GM12878 (cell line): ENCODE measurements around the gene DOCK1. TPM values are rescaled to one million over a fixed set of nuclear protein-coding genes. Genes with fewer than 3 reads are reported as not detected.

ENCODE experiments used
- ATAC-seq: fragments of 200-7000 bp; cut with Tn5 transposase; 3 replicates; pipeline ENCODE4 v1.9.1; 2020; ENCODE audit warnings: mild to moderate bottlenecking, moderate library complexity
- BruUV-seq: library from RNA; stranded (reverse); fragments of 400-500 nt; replicated peaks from 2 replicates; lab custom pipeline; 2021; lab: Mats Ljungman, UMichigan
- CTCF ChIA-PET: fragments of 300-600 bp; sonication (Branson Sonifier 250); formaldehyde crosslinking; extraction: SDS; loops from one replicate; lab custom pipeline; 2021; ENCODE audit warnings: inconsistent platforms; lab: Yijun Ruan, JAX
- POLR2A ChIA-PET: fragments of 350-600 bp; formaldehyde crosslinking; extraction: SDS; loops from one replicate; lab custom pipeline; 2021; ENCODE audit warnings: inconsistent platforms; lab: Charles Lee
- RAD21 ChIA-PET: fragments of 300-600 bp; sonication (Branson Sonifier 250); formaldehyde crosslinking; loops from one replicate; lab custom pipeline; 2023; ENCODE audit warnings: antibody characterized with exemption; ENCODE audit not compliant: unreplicated experiment; lab: Charles Lee
- SMC1A ChIA-PET: fragments of 300-600 bp; sonication (Branson Sonifier 250); formaldehyde crosslinking; loops from one replicate; lab custom pipeline; 2023; ENCODE audit not compliant: unreplicated experiment, uncharacterized antibody; lab: Charles Lee
- DNase-seq: peaks from one replicate; pipeline ENCODE4 v3.0.0-alpha.2; 2011; ENCODE audit warnings: low read depth, low spot score
- FAIRE-seq: peaks from 3 replicates; lab custom pipeline; 2011; peaks lifted over from hg19 to GRCh38; lab: Jason Lieb, UNC
- H2AFZ ChIP-seq: 2 replicates; pipeline ENCODE4 v1.6.0; 2011; ENCODE audit warnings: low read depth, low read length, control low read depth; ENCODE audit not compliant: control insufficient read depth
- H3K27ac ChIP-seq: 2 replicates; pipeline ENCODE4 v1.5.1; 2011; ENCODE audit warnings: control low read depth; ENCODE audit not compliant: control insufficient read depth, insufficient read depth
- H3K27me3 ChIP-seq, 2 experiments: replicated peaks in 1 of 2; 2 replicates each; pipeline versions ENCODE4 v1.6.0 to v1.6.1; 2011; ENCODE audit warnings: low read length in 1 of 2; ENCODE audit not compliant: control insufficient read depth in 2 of 2, insufficient read depth in 2 of 2
- H3K36me3 ChIP-seq, 2 experiments: 2 replicates each; pipeline ENCODE4 v1.5.1; 2011; ENCODE audit warnings: low read length in 1 of 2; ENCODE audit not compliant: control insufficient read depth in 2 of 2, insufficient read depth in 2 of 2
- H3K4me1 ChIP-seq: 2 replicates; pipeline ENCODE4 v1.6.1; 2011; ENCODE audit warnings: mild to moderate bottlenecking, low read length, moderate library complexity, mixed read lengths; ENCODE audit not compliant: control insufficient read depth, insufficient read depth
- H3K4me2 ChIP-seq: 2 replicates; pipeline ENCODE4 v1.6.0; 2011; ENCODE audit warnings: control low read depth; ENCODE audit not compliant: control insufficient read depth, insufficient read depth
- H3K4me3 ChIP-seq: fragments of 200-600 bp; sonication (generic); 2 replicates; pipeline ENCODE4 v1.5.1; 2016
- H3K79me2 ChIP-seq: 2 replicates; pipeline ENCODE4 v1.6.0; 2011; ENCODE audit warnings: low read length; ENCODE audit not compliant: control insufficient read depth, insufficient read depth
- H3K9ac ChIP-seq: 2 replicates; pipeline ENCODE4 v1.8.0; 2011; ENCODE audit warnings: low read length, control low read depth, mixed read lengths; ENCODE audit not compliant: control insufficient read depth, insufficient read depth
- H3K9me3 ChIP-seq: replicated peaks from 3 replicates; pipeline ENCODE4 v1.5.1; 2011; ENCODE audit warnings: mild to moderate bottlenecking, low read length; ENCODE audit not compliant: control insufficient read depth, insufficient read depth
- H4K20me1 ChIP-seq: 2 replicates; pipeline ENCODE4 v1.6.0; 2011; ENCODE audit not compliant: control insufficient read depth, insufficient read depth
- CBFB ChIP-seq: IDR thresholded peaks from 2 replicates; pipeline ENCODE4 v1.6.1; 2016; ENCODE audit warnings: antibody characterized with exemption, low read depth
- CEBPZ ChIP-seq: fragments of 150-350 bp; IDR thresholded peaks from 2 replicates; pipeline ENCODE4 v1.6.1; 2016; ENCODE audit warnings: low read depth, low read length
- E2F4 ChIP-seq: IDR thresholded peaks from 2 replicates; pipeline ENCODE4 v1.6.1; 2012; ENCODE audit warnings: low read depth, low read length, improper control_type of control experiment
- E4F1 ChIP-seq: fragments of 450-650 bp; IDR thresholded peaks from 2 replicates; pipeline ENCODE4 v1.6.1; 2018; ENCODE audit warnings: borderline replicate concordance, mild to moderate bottlenecking; ENCODE audit not compliant: partially characterized antibody
- EED ChIP-seq: sonication (generic); IDR thresholded peaks from 2 replicates; pipeline ENCODE4 v1.6.1; 2016; ENCODE audit warnings: antibody characterized with exemption, low read depth
- HDAC2 ChIP-seq: fragments of 200-600 bp; sonication (generic); IDR thresholded peaks from 2 replicates; pipeline ENCODE4 v1.6.1; 2017
- MEF2A ChIP-seq: IDR thresholded peaks from 2 replicates; pipeline ENCODE4 v1.6.1; 2011; ENCODE audit warnings: low read depth, mild to moderate bottlenecking, low read length, moderate library complexity; ENCODE audit not compliant: insufficient read depth
- MYB ChIP-seq: fragments of 150-350 bp; IDR thresholded peaks from 2 replicates; pipeline ENCODE4 v1.6.1; 2014; ENCODE audit warnings: mild to moderate bottlenecking, low read depth, low read length, borderline replicate concordance
- NBN ChIP-seq: fragments of 450-650 bp; IDR thresholded peaks from 2 replicates; pipeline ENCODE4 v1.6.1; 2016
- NFXL1 ChIP-seq: fragments of 450-650 bp; IDR thresholded peaks from 2 replicates; pipeline ENCODE4 v1.6.1; 2017; ENCODE audit warnings: antibody characterized with exemption, mild to moderate bottlenecking, borderline replicate concordance
- RUNX3 ChIP-seq: IDR thresholded peaks from 2 replicates; pipeline ENCODE4 v1.6.1; 2012; ENCODE audit warnings: low read length, inconsistent platforms
- TCF12 ChIP-seq: IDR thresholded peaks from 2 replicates; pipeline ENCODE4 v1.6.1; 2011; ENCODE audit warnings: low read depth, mild to moderate bottlenecking, low read length
- USF1 ChIP-seq: IDR thresholded peaks from 2 replicates; pipeline ENCODE4 v1.6.1; 2011; ENCODE audit warnings: borderline replicate concordance, low read depth, mild to moderate bottlenecking, moderate library complexity, mixed read lengths, low read length; ENCODE audit not compliant: insufficient read depth; ENCODE audit errors: extremely low read length
- USF2 ChIP-seq: IDR thresholded peaks from 2 replicates; pipeline ENCODE4 v1.6.1; 2011; ENCODE audit warnings: low read depth, low read length, improper control_type of control experiment, borderline replicate concordance
- YBX1 ChIP-seq: fragments of 450-650 bp; IDR thresholded peaks from 2 replicates; pipeline ENCODE4 v1.6.1; 2016; ENCODE audit warnings: antibody characterized with exemption
- WGBS: methylation state at CpG from one replicate; pipeline ENCODE4 v1.1.6; 2016; ENCODE audit warnings: low lambda C conversion rate; ENCODE audit not compliant: insufficient replicate concordance, insufficient coverage; ENCODE audit errors: missing lambda C conversion rate; 5-methylcytosine and 5-hydroxymethylcytosine counted together
- in situ Hi-C: fragments of 300-500 bp; cut with MboI; formaldehyde crosslinking; loops from 9 replicates; pipeline ENCODE4 v1.14.3; 2018; ENCODE audit warnings: mixed read lengths
- intact Hi-C: fragments of 100-400 bp; cut with micrococcal nuclease; formaldehyde crosslinking; loops from one replicate; pipeline ENCODE4 v1.14.2; 2022; ENCODE audit not compliant: unreplicated experiment
- polyA plus RNA-seq, 11 experiments: library from polyadenylated mRNA; depleted of rRNA in 4 of 11; unstranded in 6 of 11; stranded (reverse) in 5 of 11; fragments of >200 nt; fragmentation: Nextera tagmentation in 4 of 11; fragmentation: Illumina TruSeq in 1 of 11; extraction: Ambion mirVana in 4 of 11; extraction: Trizol in 1 of 11; gene quantifications; 1 replicate in 1 of 11; 2 replicates in 10 of 11; pipeline versions ENCODE4 v1.2.1 to v1.2.3, GENCODE V29; 2011 to 2016; ENCODE audit warnings: inconsistent platforms in 2 of 11, missing spikeins in 2 of 11, low read depth in 1 of 11
- total RNA-seq, 4 experiments: library from RNA; depleted of rRNA in 3 of 4; stranded (reverse); fragments of >200 nt in 3 of 4; fragmentation: Illumina TruSeq in 1 of 4; extraction: Trizol in 1 of 4; gene quantifications; 2 replicates each; pipeline versions ENCODE4 v1.2.1 to v1.2.3, GENCODE V29; 2013 to 2021

DOCK1 gene
- total and polyA plus RNA-seq, 10 of the 15 experiments (the other 5 are each of a cell fraction or from before 2014, with no cell fraction given), result 0.05 to 0.18 TPM; not detected in 8

- TF ChIP-seq USF1 (no peak), USF2 (no peak), E2F4 (no peak), MEF2A (no peak), CBFB (no peak), RUNX3 (no peak), EED (no peak), HDAC2 (no peak), YBX1 (no peak)
Observed at GRCh38 chr10:127347202-127347959, 442.2 kb downstream of the DOCK1 start (continued).

- no peak overlapping the region for H2AFZ ChIP-seq
- FAIRE-seq, result no peak
- no peaks in the 10 kb centered on the region for H3K79me2 ChIP-seq
- in situ Hi-C loops (no loop called here), intact Hi-C loops (no loop called here)
- no peak overlapping the region for H3K4me3 ChIP-seq
- no peak for DNase-seq
- H3K27ac ChIP-seq, result no peak overlapping the region
- no peaks in the 10 kb centered on the region for H3K36me3 ChIP-seq
- H3K4me2 ChIP-seq, result no peak overlapping the region
- H3K9ac ChIP-seq, result no peak overlapping the region
- 44% methylated on average over 3 of the region's 3 CpGs for WGBS
- ATAC-seq, result no peak
- no TSS peak for BruUV-seq
- no peaks in the 10 kb centered on the region for H3K4me1 ChIP-seq
- POLR2A ChIA-PET, result no interaction called here
- RAD21 ChIA-PET, result no interaction called here
- CTCF ChIA-PET, result no interaction called here
- SMC1A ChIA-PET, result no interaction called here
- no peaks in the 10 kb centered on the region for H3K27me3 ChIP-seq
- no peaks in the 10 kb centered on the region for H4K20me1 ChIP-seq
- H3K9me3 ChIP-seq, result no peaks in the 10 kb centered on the region
- TF ChIP-seq NFXL1 (no peak), NBN (no peak), MYB (no peak), CEBPZ (no peak), E4F1 (no peak), TCF12 (no peak)
Observed at GRCh38 chr10:127349737-127350136, 444.5 kb downstream of the DOCK1 start.
